NCI-H1105 treated with DMSO at 0.1 percent for 48 hours (cell line): Measurements from ENCODE around the gene CCDC187.
"Not testable (repeated sequence)": the region's sequence is repeated elsewhere in the genome, so short reads cannot be mapped to it uniquely, and the experiment has no call there.

Experiments
- DNase-seq: peaks from one replicate; lab custom pipeline; 2025; lab: John Stamatoyannopoulos, UW

CCDC187 gene

GRCh38 chr9:136303825-136304416 is at the start of gene CCDC187:
CCDC187 (minus strand) TSS chr9:136304094; CDS start chr9:136303830, 264 bp downstream.
- DNase-seq: no peak

- DNase-seq: no peak
Observed at GRCh38 chr9:136353088-136353487, 49.2 kb upstream of the CCDC187 start.

- no peak for DNase-seq
Observed at GRCh38 chr9:136352682-136353081, 48.8 kb upstream of the CCDC187 start.

- not testable (repeated sequence) for DNase-seq
Observed at GRCh38 chr9:136351868-136352267, 48.0 kb upstream of the CCDC187 start.

GRCh38 chr9:136351252-136351800 is 47.4 kb upstream of the CCDC187 start:
- DNase-seq: no peak

- DNase-seq: no peak
Observed at GRCh38 chr9:136349546-136349945, 45.7 kb upstream of the CCDC187 start.

GRCh38 chr9:136348691-136349090 is 44.8 kb upstream of the CCDC187 start:
- DNase-seq: no peak

- DNase-seq: no peak
Observed at GRCh38 chr9:136347472-136348256, 43.8 kb upstream of the CCDC187 start.

GRCh38 chr9:136346927-136347465 is 43.1 kb upstream of the CCDC187 start:
- DNase-seq: no peak

GRCh38 chr9:136346157-136346481 is 42.2 kb upstream of the CCDC187 start:
- no peak for DNase-seq

- DNase-seq: no peak
Observed at GRCh38 chr9:136345281-136346156, 41.6 kb upstream of the CCDC187 start.

- no peak for DNase-seq
Observed at GRCh38 chr9:136344544-136345280, 40.8 kb upstream of the CCDC187 start.

GRCh38 chr9:136343884-136344269 is 40.0 kb upstream of the CCDC187 start:
- DNase-seq: no peak

GRCh38 chr9:136343121-136343883 is 39.4 kb upstream of the CCDC187 start:
- DNase-seq: no peak

GRCh38 chr9:136342181-136343120 is 38.6 kb upstream of the CCDC187 start:
- no peak for DNase-seq

GRCh38 chr9:136341769-136342168 is 37.9 kb upstream of the CCDC187 start:
- DNase-seq: no peak

- no peak for DNase-seq
Observed at GRCh38 chr9:136341042-136341655, 37.3 kb upstream of the CCDC187 start.

- no peak for DNase-seq
Observed at GRCh38 chr9:136340356-136341041, 36.6 kb upstream of the CCDC187 start.

GRCh38 chr9:136339958-136340310 is 36.0 kb upstream of the CCDC187 start:
- no peak for DNase-seq
